HS-27A (cell line): Measurements from ENCODE around the gene PCDH8.

Experiments used
- DNase-seq: peaks from one replicate; pipeline ENCODE4 v3.0.0-alpha.2; 2012; ENCODE audit warnings: low read depth, missing footprints

Gene PCDH8, protein sequence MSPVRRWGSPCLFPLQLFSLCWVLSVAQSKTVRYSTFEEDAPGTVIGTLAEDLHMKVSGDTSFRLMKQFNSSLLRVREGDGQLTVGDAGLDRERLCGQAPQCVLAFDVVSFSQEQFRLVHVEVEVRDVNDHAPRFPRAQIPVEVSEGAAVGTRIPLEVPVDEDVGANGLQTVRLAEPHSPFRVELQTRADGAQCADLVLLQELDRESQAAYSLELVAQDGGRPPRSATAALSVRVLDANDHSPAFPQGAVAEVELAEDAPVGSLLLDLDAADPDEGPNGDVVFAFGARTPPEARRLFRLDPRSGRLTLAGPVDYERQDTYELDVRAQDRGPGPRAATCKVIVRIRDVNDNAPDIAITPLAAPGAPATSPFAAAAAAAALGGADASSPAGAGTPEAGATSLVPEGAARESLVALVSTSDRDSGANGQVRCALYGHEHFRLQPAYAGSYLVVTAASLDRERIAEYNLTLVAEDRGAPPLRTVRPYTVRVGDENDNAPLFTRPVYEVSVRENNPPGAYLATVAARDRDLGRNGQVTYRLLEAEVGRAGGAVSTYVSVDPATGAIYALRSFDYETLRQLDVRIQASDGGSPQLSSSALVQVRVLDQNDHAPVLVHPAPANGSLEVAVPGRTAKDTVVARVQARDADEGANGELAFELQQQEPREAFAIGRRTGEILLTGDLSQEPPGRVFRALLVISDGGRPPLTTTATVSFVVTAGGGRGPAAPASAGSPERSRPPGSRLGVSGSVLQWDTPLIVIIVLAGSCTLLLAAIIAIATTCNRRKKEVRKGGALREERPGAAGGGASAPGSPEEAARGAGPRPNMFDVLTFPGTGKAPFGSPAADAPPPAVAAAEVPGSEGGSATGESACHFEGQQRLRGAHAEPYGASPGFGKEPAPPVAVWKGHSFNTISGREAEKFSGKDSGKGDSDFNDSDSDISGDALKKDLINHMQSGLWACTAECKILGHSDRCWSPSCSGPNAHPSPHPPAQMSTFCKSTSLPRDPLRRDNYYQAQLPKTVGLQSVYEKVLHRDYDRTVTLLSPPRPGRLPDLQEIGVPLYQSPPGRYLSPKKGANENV

DNA sequence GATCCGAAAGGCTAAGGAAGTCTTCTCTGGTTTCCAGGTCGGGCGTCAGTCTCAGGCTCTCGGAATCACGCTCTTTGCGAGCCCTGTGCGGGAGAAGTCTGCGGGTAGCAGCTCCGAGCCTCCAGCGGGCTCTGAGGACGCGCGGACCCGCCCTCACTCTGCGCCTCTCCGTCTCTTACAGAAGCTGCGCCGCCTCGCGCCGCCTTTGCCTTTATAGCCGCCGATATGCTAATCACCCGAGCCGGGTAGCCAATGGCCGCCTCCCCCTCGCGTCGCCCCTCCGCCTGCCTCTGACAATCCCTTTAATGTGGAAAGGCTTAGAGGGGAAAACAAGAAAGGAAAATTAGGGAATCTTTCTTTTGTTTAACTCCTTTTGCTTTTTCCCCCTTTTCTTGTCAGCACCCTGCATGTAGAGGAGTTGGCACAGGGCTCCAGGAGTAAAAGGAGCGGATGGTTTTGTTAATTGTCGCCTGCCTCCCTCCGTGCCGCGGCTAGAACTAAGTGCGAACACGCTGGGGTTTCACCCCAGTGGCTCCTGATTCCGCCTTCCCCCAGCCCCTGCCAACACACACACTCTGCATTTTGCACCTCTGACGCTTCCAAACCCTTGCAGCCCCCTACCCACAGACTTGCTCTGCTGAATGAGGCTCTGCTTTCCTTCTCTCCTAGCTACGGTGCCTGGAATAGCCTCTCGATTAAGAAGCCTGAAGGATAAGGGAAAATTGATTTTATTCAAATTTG lies at the start of gene PCDH8:
Gene PCDH8, minus strand, starts transcription at position 186 of the 741 bp plus-strand sequence. CDS start 204 bp downstream, outside the sequence.
- no peak for DNase-seq

DNA sequence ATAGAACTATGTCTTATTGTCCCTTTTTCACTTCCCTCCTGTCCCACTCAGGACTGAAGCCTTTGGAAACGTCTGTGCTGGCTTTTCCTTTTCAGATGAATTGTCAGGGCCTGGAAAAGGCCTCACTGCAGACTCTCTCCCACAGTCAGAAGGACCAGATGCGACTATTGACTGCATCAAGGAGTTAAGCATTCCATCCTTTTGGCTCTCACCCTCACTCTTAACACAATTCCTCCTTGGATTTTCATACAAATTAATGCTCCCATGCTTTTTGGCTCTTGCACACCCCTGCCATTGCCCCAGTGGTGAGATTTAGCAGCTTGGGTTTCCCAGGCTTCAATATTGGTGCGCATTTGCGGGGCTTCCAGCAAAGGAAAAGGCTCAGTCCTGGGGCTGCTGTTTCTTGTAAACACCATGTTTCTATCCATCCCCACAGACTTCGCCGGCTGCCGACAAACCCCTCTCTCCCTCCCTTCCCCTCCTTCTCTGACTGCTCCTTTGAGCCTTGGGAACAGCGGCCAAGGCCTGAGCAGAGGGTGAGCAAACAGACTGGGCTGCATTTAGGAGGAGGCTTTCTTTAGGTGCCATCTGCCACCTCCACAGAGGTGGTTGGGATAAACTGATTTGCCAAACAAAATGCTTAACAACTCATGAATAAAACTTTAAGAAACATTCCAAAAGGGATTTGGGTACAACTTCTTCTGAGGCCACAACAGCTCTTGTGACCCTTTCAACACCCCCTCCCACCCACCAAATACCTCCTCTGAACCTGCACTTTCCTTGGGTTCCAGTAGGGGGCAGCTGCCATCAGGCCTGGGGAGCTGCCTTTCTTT lies 48.6 kb upstream of the PCDH8 start:
- no peak for DNase-seq

DNA sequence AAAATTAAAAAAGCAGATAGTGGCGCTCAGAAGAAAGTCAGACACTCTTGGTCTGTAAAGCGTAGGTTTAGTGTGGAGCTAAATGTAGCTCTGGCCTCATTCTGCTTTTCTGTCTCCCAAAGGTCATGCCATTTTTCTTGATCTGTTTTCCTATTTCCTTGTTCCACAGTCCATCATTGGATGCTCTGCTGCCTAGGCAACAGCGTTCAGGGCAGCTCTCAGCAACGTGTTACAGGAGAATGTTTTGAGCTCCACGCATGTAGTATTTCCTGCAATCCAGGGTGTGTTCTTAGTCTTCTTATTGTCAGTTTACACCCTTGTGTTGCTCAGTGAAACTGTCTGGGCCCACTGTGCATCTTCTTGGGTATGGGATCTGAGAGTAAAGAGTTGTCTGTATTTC lies 46.0 kb upstream of the PCDH8 start:
- no peak for DNase-seq

DNA sequence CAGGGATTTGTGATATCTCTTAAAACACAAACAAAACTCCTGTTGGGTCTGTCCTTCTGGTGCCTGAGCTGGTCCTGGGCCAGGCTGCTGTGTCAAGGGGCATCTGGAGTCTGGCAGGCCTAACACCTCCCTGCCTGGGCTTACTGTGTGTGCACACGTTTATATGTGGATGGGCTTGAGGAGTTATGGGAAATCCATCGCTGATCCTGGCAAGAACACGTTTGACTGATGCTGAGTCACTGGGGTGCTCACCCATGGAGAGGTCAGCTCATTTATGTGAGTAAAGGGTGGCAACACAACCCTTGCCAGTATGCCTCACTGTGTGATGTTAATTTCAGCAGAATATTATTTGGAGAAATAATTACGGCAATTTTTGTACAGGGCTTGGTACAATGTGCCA lies 44.5 kb upstream of the PCDH8 start:
- DNase-seq = no peak

DNA sequence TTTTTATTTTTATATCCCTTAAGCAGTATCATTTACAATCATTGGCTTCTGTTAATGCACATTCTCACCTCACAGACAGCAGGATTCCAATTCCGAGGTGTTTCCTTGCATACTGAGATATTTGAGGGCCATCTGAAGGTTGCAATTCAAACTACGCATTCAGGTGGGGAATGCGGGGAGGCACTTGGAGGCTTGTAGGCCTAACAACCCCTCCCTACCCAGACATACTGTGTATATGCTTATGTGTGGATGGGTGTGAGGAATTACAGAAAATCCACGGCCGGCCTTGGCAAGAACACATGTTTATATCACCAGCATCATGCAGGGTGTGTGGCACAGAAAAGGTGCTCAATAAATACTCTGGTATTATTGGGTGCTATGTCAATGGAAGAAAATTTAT lies 43.3 kb upstream of the PCDH8 start:
- DNase-seq = no peak

DNA sequence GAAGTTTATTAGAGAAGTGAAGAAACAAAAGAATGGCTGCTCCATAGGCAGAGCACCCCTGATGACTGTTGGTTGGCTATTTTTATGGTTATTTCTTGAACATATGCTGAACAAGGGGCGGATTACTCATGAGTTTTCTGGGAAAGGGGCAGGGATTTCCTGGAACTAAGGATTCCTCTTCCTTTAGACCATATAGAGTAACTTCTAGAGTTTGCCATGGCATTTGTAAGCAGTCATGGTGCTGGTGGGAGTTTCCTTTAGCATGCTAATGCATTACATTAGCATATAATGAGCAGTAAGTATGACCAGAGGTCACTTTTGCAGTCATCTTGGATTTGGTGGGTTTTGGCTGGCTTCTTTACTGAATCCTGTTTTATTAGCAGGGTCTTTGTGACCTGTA lies 38.7 kb upstream of the PCDH8 start:
- no peak for DNase-seq

DNA sequence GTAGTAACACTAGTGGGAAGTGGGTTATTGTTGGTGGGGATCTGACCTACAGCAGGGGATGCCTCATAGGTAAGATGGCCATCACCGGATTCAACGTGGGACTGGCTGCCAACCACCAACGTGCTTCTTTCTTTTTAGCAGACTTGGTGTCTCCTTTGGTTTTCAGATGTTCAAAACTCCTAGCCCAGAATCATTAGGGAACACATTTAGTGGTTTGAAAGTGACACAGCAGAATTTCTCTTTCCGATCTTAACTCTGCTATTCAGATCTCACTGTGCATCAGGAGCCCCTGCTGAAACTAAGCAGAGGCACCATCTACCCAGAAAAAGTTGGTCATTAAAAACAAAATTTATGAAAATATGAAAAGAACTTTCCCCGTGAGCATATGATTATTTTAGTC lies 36.7 kb upstream of the PCDH8 start:
- no peak for DNase-seq

DNA sequence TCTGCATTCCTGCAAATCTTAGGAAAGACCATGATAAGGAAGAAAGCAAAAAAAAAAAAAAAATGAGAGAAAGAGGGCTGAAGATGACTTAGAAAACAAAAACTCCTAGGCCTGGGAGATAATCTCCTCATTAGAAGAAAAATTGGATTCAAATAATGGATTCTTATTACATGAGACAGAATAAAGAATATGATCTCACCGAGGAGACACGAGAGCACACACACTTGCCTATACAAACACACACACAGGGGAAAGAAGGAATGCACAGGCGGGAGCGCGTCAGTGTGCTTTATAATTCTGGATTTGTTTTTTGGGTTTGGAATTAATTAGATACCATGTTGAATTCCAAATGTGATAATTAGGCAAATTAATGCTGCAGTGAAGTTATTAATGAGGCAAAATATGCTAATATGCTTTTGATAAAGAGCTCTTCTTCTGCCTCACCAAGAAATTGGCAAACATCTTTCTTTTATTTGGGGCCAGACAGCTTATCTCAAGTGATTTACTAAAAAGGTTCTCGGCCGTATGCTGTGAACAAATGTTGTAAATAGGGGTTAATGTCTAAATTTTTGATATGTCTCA lies 36.1 kb upstream of the PCDH8 start:
- no peak for DNase-seq

DNA sequence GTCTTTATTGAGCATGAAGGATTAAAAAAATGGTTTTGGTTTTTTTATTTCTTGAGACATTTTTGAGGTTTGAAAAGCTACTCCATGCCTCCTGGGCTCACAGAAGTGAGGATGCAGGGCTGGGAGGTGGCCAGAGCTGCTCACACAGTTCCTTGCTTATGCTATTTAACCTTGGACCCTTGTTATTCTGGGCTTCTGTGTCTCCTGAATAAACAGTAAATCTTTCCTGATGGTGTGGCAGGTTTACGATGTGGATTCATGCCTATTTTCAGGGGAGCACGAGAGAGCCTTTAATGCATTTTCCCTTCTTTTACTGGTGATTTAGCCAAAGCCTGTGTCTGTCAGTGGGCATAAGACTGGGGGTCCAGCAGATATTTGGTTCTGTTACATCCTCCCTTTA lies 34.3 kb upstream of the PCDH8 start:
- no peak for DNase-seq

DNA sequence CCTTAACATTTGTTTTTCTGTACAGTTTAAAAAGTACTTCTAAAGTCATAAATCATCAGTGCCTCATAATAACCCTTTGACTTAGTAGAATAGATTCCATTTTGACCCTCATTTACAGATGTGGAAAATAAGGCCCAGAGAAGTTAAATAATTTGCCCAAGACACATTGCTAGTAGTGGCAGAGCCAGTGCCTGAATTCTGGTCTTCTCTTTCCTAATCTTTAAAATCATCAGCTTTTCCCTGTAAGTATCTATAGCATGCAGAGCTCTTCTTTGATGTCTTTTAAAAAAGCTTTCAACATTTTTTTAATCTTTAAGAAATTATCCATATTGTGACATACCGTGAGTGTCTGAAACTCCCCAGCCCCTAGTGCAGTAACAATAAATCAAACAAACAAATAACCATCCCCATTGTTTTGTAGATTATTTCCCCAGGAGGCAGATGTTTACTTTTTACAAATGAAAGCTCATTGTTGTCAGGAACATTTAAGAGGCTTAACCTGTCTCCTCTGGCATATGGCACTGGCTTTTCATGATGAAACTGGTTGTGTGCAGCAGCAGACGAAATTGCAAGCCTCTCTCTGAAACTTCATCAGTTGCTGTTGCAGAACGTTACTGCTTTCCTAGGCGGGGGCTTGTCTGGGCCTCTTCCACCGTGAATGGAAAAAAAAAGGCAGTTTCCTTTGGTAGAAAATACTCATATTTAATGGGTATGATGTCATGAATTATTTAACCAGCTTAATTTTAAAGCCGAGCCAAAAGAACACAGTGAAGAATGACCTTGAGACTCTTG lies 31.7 kb upstream of the PCDH8 start:
- no peak for DNase-seq

DNA sequence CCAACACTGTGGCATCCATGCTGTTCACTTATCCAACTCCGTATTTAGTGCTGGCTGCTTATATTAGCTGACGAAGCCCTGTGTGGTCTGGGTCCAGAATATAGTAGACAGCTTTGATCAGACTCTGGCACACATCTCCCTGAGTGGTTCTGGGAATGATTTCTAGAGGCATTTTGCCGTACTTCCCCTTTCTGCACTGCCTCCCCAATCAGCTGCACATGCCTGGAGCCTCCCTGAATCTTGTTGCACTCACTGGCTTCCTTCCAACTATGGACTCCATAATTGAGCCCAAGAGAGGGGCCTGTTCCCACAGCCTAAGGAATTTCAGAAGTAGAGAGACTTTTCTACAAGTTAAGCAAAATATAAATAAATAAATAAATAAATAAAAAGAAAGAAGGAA lies 30.4 kb upstream of the PCDH8 start:
- DNase-seq = no peak

DNA sequence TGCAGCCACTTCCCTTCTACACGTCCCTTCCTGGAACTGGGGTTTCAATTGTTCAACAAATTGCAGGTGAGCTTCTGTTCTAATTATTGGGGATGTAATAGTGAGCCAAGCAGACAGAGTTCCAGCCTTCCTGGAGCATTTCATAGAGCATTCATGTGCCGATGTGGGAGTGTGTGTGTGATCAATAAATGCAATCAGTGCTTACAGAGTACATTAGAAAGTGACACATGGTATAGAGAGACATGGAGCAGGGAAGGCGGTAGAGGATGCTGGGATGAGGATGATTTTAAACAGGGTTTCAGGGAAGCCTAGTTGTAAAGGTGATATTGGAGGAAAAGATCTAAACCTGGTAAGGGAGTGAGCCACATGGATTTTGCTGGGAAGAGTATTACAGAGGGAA lies 21.7 kb upstream of the PCDH8 start:
- no peak for DNase-seq

DNA sequence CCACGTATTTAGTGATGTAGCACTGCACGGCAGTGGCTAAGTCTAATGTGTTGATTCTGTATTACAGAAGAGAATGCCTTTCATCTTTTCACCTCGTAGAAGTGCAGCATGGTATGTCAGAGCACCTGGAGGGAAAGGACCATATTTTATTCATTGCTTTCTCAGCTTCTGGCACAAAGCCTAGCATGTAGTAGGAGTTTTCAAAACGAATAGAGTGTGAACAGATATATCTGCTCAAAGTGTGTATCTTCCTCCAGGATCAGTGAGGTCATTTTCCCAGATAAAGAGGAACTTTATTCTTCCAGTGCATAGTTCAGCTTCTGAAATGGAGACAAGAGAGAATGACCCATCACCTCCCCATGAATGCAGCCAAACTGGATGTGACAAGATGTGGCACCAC lies 21.2 kb upstream of the PCDH8 start:
- no peak for DNase-seq

DNA sequence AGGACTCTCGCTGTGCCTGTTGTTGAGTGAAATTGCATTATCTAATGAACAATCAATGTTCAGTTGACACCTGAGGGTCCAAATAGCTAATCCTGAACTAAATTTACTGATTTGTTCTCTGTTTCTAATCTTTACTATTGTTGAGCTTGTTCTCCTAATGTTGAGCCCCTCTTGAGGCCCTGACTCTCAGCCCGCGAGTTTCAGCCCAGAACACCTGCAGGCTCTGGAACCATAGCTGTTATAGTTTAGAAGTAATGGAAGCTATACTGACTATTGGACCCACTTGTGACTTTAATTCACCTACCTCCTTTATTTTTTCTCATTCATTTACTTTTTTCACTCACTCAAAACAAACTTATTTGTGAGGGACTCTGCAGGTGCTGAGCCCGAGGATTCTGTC lies 20.6 kb upstream of the PCDH8 start:
- no peak for DNase-seq

DNA sequence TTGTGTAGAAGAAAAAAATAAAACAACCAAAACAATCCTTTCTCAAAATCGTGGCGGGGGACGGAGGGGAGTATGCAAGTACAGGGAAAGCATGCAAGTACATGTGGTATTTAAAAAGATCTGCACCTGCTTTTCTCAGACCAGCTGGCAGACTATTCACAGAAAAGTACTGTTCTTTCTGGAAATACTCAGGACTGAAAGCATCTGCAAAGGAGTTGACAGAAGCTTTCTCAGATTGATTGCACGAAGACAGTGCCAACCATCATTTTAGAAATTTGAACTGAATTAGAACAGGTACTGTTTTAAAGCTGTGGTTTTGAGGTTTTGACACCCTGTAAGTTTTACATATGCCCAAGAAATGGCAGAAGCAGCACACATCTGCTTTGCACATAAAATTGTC lies 19.8 kb upstream of the PCDH8 start:
- no peak for DNase-seq

DNA sequence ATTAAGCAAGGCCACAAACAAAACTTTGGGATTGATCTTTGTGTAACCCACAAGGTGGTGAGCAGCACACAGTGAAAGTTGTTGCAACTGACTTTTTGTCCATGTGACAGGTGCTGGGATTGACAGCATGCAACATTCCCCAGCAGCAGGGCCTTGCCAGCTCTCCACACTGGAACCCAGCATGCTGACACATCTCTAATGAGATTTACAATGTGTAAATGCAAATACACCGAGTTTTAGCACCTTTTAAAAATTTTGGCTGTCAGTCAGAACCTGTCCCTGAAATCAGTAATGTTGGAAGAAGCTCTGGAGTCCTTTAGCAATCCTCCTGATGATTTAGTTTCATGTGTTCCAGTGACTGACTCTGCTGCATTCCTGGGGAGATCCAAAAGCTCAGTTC lies 16.5 kb upstream of the PCDH8 start:
- no peak for DNase-seq

DNA sequence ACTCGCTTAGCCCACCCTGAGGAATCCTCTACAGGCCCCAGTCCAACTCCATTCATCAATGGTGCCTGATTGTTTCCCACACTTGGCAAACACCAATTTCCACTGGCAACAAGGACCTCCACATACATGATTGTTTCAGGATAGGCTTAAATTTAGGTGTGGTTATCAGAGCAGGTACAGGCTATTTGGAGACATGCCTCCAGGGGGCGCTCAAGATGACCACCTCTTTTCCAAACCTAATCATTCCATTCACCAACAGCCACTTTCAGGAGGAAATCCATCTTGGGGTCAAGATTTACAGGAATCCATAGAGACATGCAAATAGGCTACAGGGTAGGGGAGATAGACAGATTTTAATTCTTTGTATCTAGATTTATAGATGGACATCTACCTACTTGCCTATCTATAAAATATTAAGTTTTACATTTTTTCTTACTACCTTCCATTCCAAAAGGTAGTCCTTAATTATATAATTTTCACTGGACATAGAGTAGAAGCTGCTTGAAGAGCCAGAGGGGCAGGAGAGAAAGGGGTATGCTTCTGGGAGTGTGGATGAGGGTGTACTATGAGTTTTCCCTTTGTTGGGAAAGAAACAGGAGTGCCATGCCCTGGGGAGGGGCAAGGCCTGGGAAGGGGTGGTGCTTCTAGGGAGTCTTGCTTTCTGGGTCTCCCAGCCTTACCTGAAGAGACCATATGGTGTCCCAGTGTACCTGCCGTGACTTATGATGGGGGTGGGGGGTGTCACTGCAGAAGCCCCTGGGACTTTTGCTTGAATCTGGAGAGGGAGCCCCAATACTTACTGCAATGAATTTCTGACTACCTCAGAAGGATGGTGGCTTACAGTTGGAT lies 14.1 kb upstream of the PCDH8 start:
- DNase-seq = no peak

DNA sequence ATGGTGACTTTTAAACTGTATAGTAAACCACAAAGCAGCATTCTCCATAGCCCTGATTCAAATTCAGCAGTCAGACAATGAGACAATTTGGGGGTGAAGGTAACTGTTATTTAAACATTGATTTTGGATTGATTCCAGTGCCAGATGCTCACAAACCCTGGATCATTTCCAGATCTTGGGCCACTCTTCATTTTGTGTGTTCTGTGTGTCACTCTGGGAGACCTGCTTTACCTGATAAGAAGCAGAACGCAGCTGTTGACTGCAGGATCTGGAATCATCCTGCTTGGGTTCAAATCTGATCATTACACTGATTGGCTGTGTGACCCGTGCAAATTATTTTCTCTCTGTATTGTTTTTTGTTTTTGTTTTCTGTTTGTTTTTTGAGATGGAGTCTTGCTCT lies 4.0 kb upstream of the PCDH8 start:
- no peak for DNase-seq
